Measurements from ENCODE around the gene RAB11FIP3.

Gene RAB11FIP3

DNA sequence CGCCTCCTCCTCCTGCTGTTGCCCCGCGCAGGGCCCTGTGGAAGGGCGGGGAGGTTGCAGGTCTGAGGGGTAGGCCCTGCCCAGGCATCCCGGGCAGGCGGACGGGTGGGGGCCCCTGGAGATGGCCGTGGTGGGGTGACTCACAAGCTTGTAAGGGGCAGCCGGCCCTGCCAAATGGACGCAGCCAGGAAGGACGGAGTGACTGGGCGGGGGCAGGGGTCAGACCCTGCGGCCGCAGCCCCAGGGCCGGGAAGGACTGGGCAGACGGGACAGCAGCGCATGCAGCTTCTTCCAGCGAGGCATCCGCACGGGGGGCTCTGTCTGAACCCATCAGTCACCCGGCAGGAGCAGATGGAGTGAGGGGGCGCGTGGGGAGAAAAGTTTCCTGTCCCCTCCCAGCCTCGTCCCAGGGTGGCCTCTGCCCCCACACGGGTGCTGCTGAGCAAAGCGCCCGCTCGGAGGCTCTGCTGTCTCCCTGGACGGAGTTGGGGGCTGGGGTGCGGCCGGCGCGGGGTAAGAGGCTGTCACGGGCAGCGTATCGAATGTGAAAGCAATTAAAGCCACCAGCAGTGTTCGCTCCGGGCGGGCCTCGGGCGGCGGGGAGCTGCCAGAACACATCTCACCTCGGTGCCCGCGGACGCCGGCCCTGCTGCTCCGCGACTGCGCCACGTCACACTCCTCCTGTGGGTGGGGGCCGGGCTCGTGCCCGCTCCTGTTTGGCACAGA lies 129.4 kb downstream of the RAB11FIP3 start:
- no peak for DNase-seq (ENCODE audit: low read depth)

GRCh38 chr16:555528-556473 lies 130.4 kb downstream of the RAB11FIP3 start:
- DNase-seq (ENCODE audit: low read depth): no peak

DNA sequence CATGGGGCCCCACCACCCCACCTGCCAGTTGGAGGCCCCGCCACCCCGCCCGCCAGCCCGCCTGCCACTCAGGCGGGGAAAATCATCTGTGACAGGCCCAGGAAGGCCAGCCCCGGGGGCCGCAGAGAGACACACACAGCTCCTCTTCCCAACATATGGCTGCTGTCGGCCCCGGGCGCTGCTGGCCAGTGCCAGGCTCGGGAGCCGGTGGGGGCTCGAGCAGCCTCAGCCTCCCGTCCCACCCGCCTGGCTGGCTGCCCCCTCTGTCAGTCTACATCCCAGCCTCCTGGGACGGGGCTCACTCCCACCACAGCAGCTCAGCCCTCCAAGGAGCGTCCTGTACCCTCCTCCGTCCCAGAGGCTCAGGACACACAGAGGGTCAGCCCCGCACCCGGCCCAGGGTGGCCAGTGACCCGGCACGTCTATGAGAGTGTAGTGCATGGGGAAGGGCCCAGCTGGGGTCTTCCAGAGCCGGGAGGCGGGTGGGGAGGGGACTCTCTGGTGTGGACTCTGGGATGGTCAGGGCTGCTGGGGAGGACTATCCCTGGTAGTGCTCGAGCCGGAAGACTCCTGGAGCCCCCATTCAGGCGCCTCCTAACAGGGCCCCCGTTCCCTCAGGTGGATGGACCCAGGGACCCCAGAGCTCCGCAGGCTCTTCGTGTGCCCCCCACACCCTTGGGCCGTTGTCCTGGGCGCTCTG lies 131.2 kb downstream of the RAB11FIP3 start:
- DNase-seq (ENCODE audit: low read depth): no peak

DNA sequence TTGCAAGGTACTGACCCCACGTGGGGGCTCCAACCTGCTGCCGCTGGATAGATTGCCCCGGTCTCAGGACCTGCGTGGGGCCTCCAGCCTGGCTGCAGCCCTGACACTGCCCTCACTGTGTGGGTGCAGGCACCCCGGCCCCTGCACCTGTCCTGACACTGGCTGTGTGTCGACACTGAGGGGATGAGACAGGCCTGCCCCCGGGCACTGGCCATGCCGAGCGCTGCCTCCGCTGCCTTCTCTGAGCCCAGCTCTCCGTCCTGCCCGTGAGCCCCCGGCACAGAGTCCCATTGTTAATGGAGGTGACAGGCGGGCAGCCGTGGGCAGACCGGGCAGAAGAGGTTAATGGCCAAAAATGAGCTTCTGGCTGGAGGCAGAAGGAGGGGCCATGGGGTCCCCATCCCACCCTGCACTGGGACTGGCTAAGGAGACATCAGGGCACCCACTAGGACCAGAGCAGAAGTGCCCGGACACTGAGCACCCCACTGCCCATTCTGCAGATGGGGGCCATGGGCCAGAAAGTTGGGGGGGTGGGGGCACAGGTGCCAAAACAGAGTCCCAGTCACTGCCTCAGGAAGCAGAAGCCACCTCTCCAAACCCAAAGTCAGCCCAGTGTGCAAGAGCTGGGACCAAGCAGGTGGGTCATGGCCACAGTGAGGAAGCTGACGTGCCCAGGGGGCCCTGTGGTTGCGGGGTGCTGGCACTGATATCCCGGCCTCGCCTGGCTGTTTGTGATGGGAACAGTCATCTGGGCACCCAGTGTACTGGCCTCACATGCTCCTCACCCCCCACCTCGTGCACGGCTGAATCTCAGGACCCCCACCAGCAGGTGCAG lies 132.2 kb downstream of the RAB11FIP3 start:
- no peak for DNase-seq (ENCODE audit: low read depth)

DNA sequence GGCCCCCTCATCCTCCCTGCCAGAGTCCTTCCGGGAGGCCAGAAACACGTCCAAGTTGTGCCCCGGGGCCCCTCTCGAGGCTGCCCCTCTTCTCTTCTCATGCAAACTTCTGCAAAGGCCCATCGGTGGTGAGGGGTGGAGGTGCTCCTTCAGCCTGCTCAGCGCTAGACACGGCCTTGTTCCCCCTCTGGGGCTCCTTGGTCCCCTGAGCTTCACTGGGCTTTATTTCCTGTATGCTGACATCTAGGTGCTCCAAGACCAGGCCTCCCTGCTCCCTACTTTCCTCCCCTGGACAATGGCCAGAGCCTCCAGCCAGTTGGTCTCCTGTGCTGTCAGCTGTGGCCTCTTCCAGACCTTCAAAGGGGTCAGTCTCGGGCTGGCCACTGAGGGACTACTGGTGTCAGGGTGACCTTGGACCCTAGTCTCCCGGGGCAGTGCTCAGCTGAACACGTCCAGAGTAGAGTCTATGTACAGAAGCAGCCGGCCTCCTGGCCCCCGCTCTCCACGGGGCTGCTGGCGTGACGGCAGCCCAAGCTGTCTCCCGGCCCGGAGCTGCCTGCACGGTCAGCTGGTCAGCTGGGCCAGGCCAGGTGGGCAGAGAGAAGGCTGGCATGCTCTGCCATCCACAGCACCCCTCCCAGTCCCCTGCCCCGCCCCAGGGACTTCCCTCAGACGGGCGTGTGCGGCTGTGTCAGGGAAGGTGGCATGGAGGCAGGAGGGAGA lies 133.0 kb downstream of the RAB11FIP3 start:
- DNase-seq (ENCODE audit: low read depth): no peak

DNA sequence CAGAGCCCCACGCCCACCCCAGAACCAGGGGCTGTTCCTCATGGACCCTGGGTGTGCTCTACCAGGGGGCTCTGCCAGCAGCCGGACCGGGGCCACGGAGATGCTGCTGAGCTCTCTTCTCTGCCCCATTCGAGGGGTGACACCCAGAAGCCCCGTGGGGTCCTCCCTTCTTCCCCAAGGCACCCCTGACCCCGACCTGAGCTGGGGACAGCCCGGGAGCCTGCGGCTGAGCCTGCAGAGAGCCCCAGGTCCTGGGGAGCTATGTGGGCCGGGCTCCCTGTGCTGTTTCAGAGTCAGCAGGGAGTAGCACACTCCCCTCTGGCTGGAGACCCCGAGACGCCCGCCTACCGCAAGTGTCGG lies 133.6 kb downstream of the RAB11FIP3 start:
- DNase-seq (ENCODE audit: low read depth): no peak

DNA sequence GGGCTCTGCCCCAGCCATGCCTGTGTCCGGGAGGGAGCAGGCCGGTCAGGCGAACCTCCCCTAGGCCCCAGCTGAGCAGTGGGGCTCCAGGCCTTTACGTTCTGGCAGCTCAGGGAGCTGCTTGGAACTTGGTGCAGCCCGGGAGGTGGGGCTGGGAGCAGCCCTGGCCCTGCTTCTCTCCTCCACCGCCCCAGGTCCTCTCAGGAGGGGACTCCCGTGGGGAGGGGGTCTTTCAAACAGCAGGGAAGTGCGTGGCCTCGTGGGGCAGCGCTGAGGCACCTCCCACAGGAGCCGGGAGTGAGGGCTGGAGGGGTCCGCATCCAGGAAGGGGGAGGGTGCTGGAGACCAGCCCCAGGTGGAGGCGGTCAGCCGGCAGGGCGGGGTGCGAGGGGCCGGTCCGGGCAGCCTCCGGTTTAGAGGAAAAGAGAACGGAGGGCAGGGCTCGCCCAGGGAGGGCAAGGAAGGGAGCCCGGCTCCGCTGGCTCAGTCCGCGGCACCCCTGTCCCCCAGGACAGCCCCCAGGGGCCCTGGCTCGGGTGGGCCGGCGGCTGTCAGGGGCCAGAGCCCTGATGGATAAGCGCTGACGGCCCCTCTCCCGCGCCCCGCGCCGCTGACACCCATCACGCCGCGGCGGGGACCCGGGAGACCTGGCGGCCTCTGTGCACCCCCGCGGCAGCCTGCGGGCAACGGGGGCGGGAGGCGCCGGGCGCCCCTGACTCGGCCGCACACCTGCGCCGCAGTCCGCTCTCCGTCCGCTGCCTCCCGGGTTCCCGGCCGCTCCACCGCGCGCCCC lies 134.2 kb downstream of the RAB11FIP3 start:
- DNase-seq (ENCODE audit: low read depth): no peak

- no peak for DNase-seq (ENCODE audit: low read depth)
Observed at GRCh38 chr16:560204-560700, 134.8 kb downstream of the RAB11FIP3 start, which contains the start of gene PRR35. TSS of gene PRR35 (plus strand) at chr16:560394. CDS start at chr16:563295, 2,901 bp downstream.

GRCh38 chr16:560701-561412 lies 135.4 kb downstream of the RAB11FIP3 start:
- no peak for DNase-seq (ENCODE audit: low read depth)

- no peak for DNase-seq (ENCODE audit: low read depth)
Observed at GRCh38 chr16:561413-561794, 136.0 kb downstream of the RAB11FIP3 start.

GRCh38 chr16:561957-562938 lies 136.8 kb downstream of the RAB11FIP3 start:
- DNase-seq (ENCODE audit: low read depth): no peak

DNA sequence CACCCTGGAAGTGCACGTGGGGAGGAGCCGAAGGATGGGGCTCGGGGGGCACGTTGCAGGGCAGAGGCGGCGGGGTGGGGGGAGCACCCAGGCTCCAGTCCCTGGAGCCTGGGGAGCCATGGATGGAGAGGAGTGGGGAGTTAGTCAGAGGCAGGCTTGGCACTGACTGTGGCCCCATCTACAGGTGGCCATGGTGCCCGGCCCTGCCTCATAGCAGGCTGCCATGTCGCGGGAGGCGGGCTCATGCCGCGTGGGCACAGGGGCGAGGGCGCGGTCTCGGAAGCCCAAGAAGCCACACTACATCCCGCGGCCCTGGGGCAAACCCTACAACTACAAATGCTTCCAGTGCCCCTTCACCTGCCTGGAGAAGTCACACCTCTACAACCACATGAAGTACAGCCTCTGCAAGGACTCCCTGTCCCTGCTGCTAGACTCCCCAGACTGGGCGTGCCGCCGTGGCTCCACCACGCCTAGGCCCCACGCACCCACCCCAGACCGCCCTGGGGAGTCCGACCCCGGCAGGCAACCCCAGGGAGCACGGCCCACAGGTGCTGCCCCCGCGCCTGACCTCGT lies 137.7 kb downstream of the RAB11FIP3 start:
- DNase-seq (ENCODE audit: low read depth): no peak

GRCh38 chr16:564690-565418 lies 139.4 kb downstream of the RAB11FIP3 start:
- DNase-seq (ENCODE audit: low read depth): no peak

DNA sequence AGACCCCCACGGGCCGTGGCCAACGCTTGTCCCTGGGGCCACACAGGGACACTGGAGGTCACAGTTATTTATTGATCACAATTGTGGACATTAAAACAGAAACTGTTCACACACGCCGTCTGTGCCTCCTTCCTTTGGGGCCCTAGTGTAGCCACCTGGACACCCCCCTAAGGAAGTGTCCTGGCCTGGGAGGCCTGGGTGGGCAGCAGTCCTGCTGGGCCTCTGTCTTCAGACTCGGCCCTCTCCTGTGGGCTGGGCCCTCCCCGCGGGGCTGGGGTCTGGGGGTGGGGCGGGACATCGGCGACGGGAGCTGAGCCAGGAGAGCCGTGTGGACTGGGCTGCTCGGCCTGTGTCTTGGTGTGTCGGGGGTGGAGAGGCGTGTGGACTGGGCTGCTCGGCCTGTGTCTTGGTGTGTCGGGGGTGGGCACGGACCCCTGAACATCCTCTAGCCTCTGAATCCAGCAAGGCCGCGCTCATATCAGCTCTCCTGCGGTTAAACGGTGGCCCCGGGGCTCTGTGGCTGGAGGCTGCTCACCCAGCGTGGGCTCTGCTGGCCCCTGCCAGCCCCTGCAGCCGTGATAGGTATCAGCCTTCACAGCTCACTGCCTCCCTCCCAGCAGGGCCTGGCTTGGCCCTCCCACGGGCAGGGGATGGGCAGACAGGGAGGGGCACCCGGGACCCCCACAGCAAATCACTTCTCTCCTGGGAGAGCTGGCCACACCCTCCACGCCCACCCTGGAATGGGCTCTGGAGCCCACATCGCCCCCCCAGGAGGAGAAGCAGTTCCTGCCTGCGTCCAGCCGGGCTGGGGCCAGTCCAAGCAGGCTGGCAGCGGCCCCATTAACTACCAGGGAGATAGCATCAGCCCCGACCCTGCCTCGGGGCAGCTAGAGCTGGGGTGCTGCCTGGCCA lies 140.2 kb downstream of the RAB11FIP3 start:
- DNase-seq (ENCODE audit: low read depth): no peak

DNA sequence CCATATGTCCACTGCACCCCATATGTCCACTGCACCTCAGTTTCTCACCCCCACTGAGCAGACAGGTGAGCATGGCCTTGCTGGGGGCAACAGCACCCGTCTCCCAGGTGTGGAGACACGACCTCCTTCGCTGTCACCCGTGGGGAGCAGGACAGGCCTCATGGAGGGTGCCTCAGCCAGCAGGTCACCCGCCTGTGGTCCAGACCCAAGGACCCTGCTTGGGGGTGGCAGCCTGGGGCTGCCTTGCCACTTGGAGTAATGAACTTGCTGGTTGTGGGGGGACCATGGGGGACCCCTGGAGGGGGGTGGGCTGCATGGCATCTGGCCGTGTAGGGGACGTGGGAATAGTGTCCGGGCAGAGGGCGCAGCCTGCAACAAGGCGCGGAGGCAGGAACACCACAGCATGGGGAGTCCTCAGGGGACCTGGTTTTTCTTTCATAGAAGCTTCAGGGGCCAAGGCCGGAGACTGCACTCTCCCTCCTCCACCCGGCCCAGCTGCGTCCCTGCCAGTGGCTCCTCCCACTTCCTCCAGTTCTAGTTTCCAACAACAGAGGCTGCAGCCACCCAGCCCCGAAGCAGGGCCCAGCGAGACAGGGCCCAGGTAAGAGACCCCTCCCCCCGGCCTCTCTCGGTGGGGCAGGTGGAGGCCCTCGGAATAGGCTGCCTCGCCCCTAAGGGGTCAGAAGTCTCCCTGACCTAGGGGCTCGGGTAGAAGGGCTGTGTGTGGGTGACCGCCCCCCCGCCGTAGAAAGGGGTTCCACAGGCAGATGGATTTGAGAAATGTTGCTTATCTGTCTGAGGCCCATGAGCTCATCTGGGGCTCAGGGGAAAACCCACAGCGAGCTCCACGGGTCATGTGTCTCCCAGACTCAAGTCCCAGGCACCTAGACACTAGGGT lies 141.3 kb downstream of the RAB11FIP3 start, which contains the start of gene NHLRC4:
Gene NHLRC4, plus strand, starts transcription at position 531 of the 898 bp plus-strand sequence. CDS start 1,043 bp downstream, outside the sequence.
- DNase-seq (ENCODE audit: low read depth): no peak
